OCI-LY1 (cell line): ENCODE data around the gene SLC2A4RG.
"Not testable (repeated sequence)": the region's sequence is repeated elsewhere in the genome, so short reads cannot be mapped to it uniquely, and the experiment has no call there.

Experiments used
- EZH2 ChIP-seq: fragments of 200-600 bp; sonication (generic), shearing (Covaris generic); IDR thresholded peaks from 2 replicates; pipeline ENCODE4 v1.8.0; 2017; ENCODE audit warnings: borderline replicate concordance, mixed run types, mild to moderate bottlenecking, antibody characterized with exemption, low read length, moderate library complexity, mixed read lengths
- TF ChIP-seq, protein P1 (sequence below): fragments of 200-600 bp; sonication (generic), shearing (Covaris generic); IDR thresholded peaks from 2 replicates; pipeline ENCODE4 v1.5.1; 2017; ENCODE audit warnings: mild to moderate bottlenecking, antibody characterized with exemption, low read length, moderate library complexity, mixed read lengths

DNA sequence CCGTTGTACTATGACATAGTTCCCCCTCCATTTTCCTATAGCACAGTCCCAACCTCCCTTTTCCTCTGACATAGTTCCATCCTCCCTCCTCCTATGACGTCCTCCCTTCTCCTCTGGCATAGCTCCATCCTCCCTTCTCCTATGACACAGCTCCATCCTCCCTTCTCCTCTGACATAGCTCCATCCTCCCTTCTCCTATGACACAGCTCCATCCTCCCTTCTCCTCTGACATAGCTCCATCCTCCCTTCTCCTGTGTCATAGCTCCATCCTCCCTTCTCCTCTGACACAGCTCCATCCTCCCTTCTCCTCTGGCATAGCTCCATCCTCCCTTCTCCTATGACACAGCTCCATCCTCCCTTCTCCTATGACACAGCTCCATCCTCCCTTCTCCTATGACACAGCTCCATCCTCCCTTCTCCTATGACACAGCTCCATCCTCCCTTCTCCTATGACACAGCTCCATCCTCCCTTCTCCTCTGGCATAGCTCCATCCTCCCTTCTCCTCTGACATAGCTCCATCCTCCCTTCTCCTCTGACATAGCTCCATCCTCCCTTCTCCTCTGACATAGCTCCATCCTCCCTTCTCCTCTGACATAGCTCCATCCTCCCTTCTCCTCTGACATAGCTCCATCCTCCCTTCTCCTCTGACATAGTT, 16.5 kb upstream of the SLC2A4RG start:
- TF ChIP-seq, protein P1, sequence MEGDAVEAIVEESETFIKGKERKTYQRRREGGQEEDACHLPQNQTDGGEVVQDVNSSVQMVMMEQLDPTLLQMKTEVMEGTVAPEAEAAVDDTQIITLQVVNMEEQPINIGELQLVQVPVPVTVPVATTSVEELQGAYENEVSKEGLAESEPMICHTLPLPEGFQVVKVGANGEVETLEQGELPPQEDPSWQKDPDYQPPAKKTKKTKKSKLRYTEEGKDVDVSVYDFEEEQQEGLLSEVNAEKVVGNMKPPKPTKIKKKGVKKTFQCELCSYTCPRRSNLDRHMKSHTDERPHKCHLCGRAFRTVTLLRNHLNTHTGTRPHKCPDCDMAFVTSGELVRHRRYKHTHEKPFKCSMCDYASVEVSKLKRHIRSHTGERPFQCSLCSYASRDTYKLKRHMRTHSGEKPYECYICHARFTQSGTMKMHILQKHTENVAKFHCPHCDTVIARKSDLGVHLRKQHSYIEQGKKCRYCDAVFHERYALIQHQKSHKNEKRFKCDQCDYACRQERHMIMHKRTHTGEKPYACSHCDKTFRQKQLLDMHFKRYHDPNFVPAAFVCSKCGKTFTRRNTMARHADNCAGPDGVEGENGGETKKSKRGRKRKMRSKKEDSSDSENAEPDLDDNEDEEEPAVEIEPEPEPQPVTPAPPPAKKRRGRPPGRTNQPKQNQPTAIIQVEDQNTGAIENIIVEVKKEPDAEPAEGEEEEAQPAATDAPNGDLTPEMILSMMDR = not testable (repeated sequence)
- TF ChIP-seq EZH2 = not testable (repeated sequence)
